H9 (cell line): ENCODE results near the gene VEGFA. TPM values are rescaled to one million over a fixed set of nuclear protein-coding genes. Genes with fewer than 3 reads are reported as not detected.

ENCODE experiments used
- DNase-seq: peaks from one replicate; pipeline ENCODE4 v3.0.0-alpha.2; 2017
- H2AFZ ChIP-seq: one replicate; pipeline ENCODE4 v1.6.1; 2013; ENCODE audit warnings: mild to moderate bottlenecking, low read length, control low read depth, moderate library complexity
- H2AK5ac ChIP-seq: 2 replicates; pipeline ENCODE4 v1.6.1; 2013; ENCODE audit warnings: low read length, control low read depth, mixed read lengths; ENCODE audit not compliant: insufficient read length
- H2BK120ac ChIP-seq: one replicate; pipeline ENCODE4 v1.6.1; 2013; ENCODE audit warnings: low read depth, mild to moderate bottlenecking, low read length, control low read depth, inconsistent platforms; ENCODE audit not compliant: poor library complexity, severe bottlenecking
- H2BK12ac ChIP-seq: 2 replicates; pipeline ENCODE4 v1.6.1; 2013; ENCODE audit warnings: low read length, control low read depth, mixed read lengths, low read depth; ENCODE audit not compliant: insufficient read length
- H2BK15ac ChIP-seq: 2 replicates; pipeline ENCODE4 v1.6.1; 2013; ENCODE audit warnings: low read depth, low read length, control low read depth
- H2BK20ac ChIP-seq: one replicate; pipeline ENCODE4 v1.6.1; 2013; ENCODE audit warnings: low read depth, mild to moderate bottlenecking, low read length, control low read depth, inconsistent platforms; ENCODE audit not compliant: poor library complexity, severe bottlenecking
- H2BK5ac ChIP-seq: 2 replicates; pipeline ENCODE4 v1.6.1; 2013; ENCODE audit warnings: low read length, control low read depth, mixed read lengths; ENCODE audit not compliant: insufficient read length
- H3K14ac ChIP-seq: 2 replicates; pipeline ENCODE4 v1.6.1; 2013; ENCODE audit warnings: low read length, control low read depth; ENCODE audit not compliant: insufficient read depth
- H3K18ac ChIP-seq: 2 replicates; pipeline ENCODE4 v1.6.1; 2013; ENCODE audit warnings: low read depth, mild to moderate bottlenecking, mixed read lengths, low read length, control low read depth; ENCODE audit not compliant: insufficient read length
- H3K23ac ChIP-seq: 2 replicates; pipeline ENCODE4 v1.6.1; 2013; ENCODE audit warnings: low read length, control low read depth, mixed read lengths, low read depth; ENCODE audit not compliant: insufficient read length
- H3K23me2 ChIP-seq: 2 replicates; pipeline ENCODE4 v1.6.1; 2013; ENCODE audit warnings: low read depth, mild to moderate bottlenecking, mixed read lengths, low read length, control low read depth; ENCODE audit not compliant: insufficient read length, poor library complexity, severe bottlenecking
- H3K27ac ChIP-seq: 2 replicates; pipeline ENCODE4 v1.5.1; 2013; ENCODE audit warnings: low read length, control low read depth, mixed read lengths, low read depth; ENCODE audit not compliant: insufficient read length
- H3K27me3 ChIP-seq: 2 replicates; pipeline ENCODE4 v1.6.1; 2013; ENCODE audit warnings: low read length, control low read depth, inconsistent platforms; ENCODE audit not compliant: insufficient read depth
- H3K4ac ChIP-seq: 2 replicates; pipeline ENCODE4 v1.6.1; 2013; ENCODE audit warnings: low read depth, mild to moderate bottlenecking, control low read depth, inconsistent platforms, low read length, moderate library complexity
- H3K4me1 ChIP-seq: 2 replicates; pipeline ENCODE4 v1.6.1; 2013; ENCODE audit warnings: low read length, control low read depth, inconsistent platforms; ENCODE audit not compliant: insufficient read depth
- H3K4me2 ChIP-seq: 2 replicates; pipeline ENCODE4 v1.6.1; 2013; ENCODE audit warnings: low read length, control low read depth, mixed read lengths; ENCODE audit not compliant: insufficient read length, insufficient read depth
- H3K56ac ChIP-seq: 2 replicates; pipeline ENCODE4 v1.6.1; 2013; ENCODE audit warnings: low read depth, mild to moderate bottlenecking, mixed read lengths, low read length, control low read depth; ENCODE audit not compliant: insufficient read length
- H3K79me1 ChIP-seq: 2 replicates; pipeline ENCODE4 v1.6.1; 2013; ENCODE audit warnings: low read depth, mild to moderate bottlenecking, moderate library complexity, low read length, control low read depth, inconsistent platforms; ENCODE audit not compliant: insufficient read depth, poor library complexity, severe bottlenecking
- H3K79me2 ChIP-seq: 2 replicates; pipeline ENCODE4 v1.6.1; 2013; ENCODE audit warnings: low read length, control low read depth, inconsistent platforms; ENCODE audit not compliant: insufficient read depth
- H3K9ac ChIP-seq: 2 replicates; pipeline ENCODE4 v1.6.1; 2013; ENCODE audit warnings: low read length, control low read depth, mixed read lengths; ENCODE audit not compliant: insufficient read length; ENCODE audit errors: extremely low read depth
- H3K9me3 ChIP-seq: one replicate; pipeline ENCODE4 v1.6.1; 2013; ENCODE audit warnings: low read depth, low read length, inconsistent platforms; ENCODE audit not compliant: control insufficient read depth
- H3T11ph ChIP-seq: one replicate; pipeline ENCODE4 v1.6.1; 2013; ENCODE audit warnings: mild to moderate bottlenecking, low read length, control low read depth, inconsistent platforms
- H4K20me1 ChIP-seq: one replicate; pipeline ENCODE4 v1.6.1; 2013; ENCODE audit not compliant: control insufficient read depth, insufficient read length, insufficient read depth
- H4K5ac ChIP-seq: 2 replicates; pipeline ENCODE4 v1.6.1; 2013; ENCODE audit warnings: low read depth, mild to moderate bottlenecking, mixed read lengths, low read length, control low read depth; ENCODE audit not compliant: insufficient read length
- H4K8ac ChIP-seq: replicated peaks from 2 replicates; pipeline ENCODE4 v1.6.1; 2013; ENCODE audit warnings: low read length, control low read depth, mixed read lengths, low read depth; ENCODE audit not compliant: insufficient read length
- H4K91ac ChIP-seq: 2 replicates; pipeline ENCODE4 v1.6.1; 2013; ENCODE audit warnings: low read depth, mild to moderate bottlenecking, moderate library complexity, mixed read lengths, low read length, control low read depth; ENCODE audit not compliant: insufficient read length
- H3K27ac Mint-ChIP-seq, 3 experiments: 2 replicates in 2 of 3; 3 replicates in 1 of 3; pipeline ENCODE4 v1.8.0; 2020 to 2021; ENCODE audit warnings: mixed read lengths in 3 of 3, mild to moderate bottlenecking in 1 of 3, moderate library complexity in 1 of 3
- H3K27me3 Mint-ChIP-seq: 2 replicates; pipeline ENCODE4 v1.8.0; 2021; ENCODE audit warnings: low read depth, mild to moderate bottlenecking, moderate library complexity, mixed read lengths
- H3K36me3 Mint-ChIP-seq, 3 experiments: 2 replicates in 2 of 3; 3 replicates in 1 of 3; pipeline ENCODE4 v1.8.0; 2020 to 2021; ENCODE audit warnings: low read depth in 3 of 3, mixed read lengths in 3 of 3; ENCODE audit not compliant: insufficient read depth in 1 of 3
- H3K4me1 Mint-ChIP-seq, 2 experiments: 2 replicates each; pipeline ENCODE4 v1.8.0; 2020; ENCODE audit warnings: mixed read lengths in 2 of 2
- H3K4me3 Mint-ChIP-seq, 2 experiments: 2 replicates in 1 of 2; 3 replicates in 1 of 2; pipeline ENCODE4 v1.8.0; 2020 to 2021; ENCODE audit warnings: mild to moderate bottlenecking in 2 of 2, mixed read lengths in 2 of 2, moderate library complexity in 1 of 2
- H3K9me3 Mint-ChIP-seq, 2 experiments: 2 replicates in 1 of 2; 3 replicates in 1 of 2; pipeline ENCODE4 v1.8.0; 2020; ENCODE audit warnings: mild to moderate bottlenecking in 2 of 2, mixed read lengths in 2 of 2, moderate library complexity in 1 of 2
- WGBS: extraction: QIAGEN DNeasy Blood & Tissue Kit; methylation state at CpG from one replicate; pipeline ENCODE4 v1.1.7; 2013; ENCODE audit warnings: missing lambda C conversion rate, low lambda C conversion rate, mixed read lengths; ENCODE audit not compliant: insufficient read length; ENCODE audit errors: extremely low coverage; 5-methylcytosine and 5-hydroxymethylcytosine counted together
- total RNA-seq: library from RNA; stranded (reverse); gene quantifications from 2 replicates; pipeline ENCODE4 v1.2.1, GENCODE V29; 2021
- TF ChIP-seq, protein P1 (sequence below): fragments of 200-600 bp; sonication (generic); conservative IDR thresholded peaks from 3 replicates; pipeline ENCODE4 v1.8.0; 2021; ENCODE audit warnings: antibody characterized with exemption, mild to moderate bottlenecking

VEGFA gene
- total RNA-seq, 1 experiment from 2014 or later: 47.9 TPM

- Histone ChIP-seq H2AK5ac (no peak overlapping the region), H3K56ac (no peak overlapping the region), H4K8ac (no peak overlapping the region), H3K79me1 (no peaks in the 10 kb centered on the region), H3K9me3 (no peaks in the 10 kb centered on the region), H3K23ac (no peak overlapping the region), H4K5ac (no peak overlapping the region), H3K14ac (no peak overlapping the region), H3K4me1 (peaks cover 5% of the 10 kb centered on the region; the same call in 1 of the 2 replicates), H3T11ph (no peak overlapping the region), H2BK12ac (no peak overlapping the region), H3K23me2 (peaks cover 11% of the 10 kb centered on the region), H4K91ac (no peak overlapping the region), H2AFZ (no peak overlapping the region), H3K27me3 (no peaks in the 10 kb centered on the region), H2BK120ac (no peak overlapping the region), H2BK15ac (no peak overlapping the region), H3K4me2 (no peak overlapping the region), H3K9ac (no peak overlapping the region), H2BK20ac (no peak overlapping the region), H4K20me1 (no peaks in the 10 kb centered on the region), H3K4ac (no peak overlapping the region), H3K79me2 (no peaks in the 10 kb centered on the region), H2BK5ac (no peak overlapping the region), H3K18ac (no peak overlapping the region), H3K27ac (no peak overlapping the region)
- Mint-ChIP-seq H3K4me3 (no peak overlapping the region; a peak in 1 of 5 replicates), H3K27me3 (peaks cover 10% of the 10 kb centered on the region), H3K36me3 (peaks cover 0 to 3% (median 0%) of the 10 kb centered on the region in 3 experiments; a peak in 1 of 7 replicates), H3K9me3 (no peaks in the 10 kb centered on the region; a peak in 1 of 5 replicates), H3K4me1 (peaks cover 46 to 61% of the 10 kb centered on the region in 2 experiments), H3K27ac (peak overlapping the region in 1 of 3 experiments; percentile 59; a peak in 1 of 7 replicates)
- DNase-seq: no peak
- no CpG with 5 or more reads among the region's 10 CpGs for WGBS
- TF ChIP-seq, protein P1, sequence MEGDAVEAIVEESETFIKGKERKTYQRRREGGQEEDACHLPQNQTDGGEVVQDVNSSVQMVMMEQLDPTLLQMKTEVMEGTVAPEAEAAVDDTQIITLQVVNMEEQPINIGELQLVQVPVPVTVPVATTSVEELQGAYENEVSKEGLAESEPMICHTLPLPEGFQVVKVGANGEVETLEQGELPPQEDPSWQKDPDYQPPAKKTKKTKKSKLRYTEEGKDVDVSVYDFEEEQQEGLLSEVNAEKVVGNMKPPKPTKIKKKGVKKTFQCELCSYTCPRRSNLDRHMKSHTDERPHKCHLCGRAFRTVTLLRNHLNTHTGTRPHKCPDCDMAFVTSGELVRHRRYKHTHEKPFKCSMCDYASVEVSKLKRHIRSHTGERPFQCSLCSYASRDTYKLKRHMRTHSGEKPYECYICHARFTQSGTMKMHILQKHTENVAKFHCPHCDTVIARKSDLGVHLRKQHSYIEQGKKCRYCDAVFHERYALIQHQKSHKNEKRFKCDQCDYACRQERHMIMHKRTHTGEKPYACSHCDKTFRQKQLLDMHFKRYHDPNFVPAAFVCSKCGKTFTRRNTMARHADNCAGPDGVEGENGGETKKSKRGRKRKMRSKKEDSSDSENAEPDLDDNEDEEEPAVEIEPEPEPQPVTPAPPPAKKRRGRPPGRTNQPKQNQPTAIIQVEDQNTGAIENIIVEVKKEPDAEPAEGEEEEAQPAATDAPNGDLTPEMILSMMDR: no peak
Measured at GRCh38 chr6:43766964-43767461, 3.0 kb upstream of the VEGFA start.
